Smooth muscle cell of the brain vasculature (primary cell): ENCODE measurements around the gene TMEM45B.
"Not testable (repeated sequence)": the region's sequence is repeated elsewhere in the genome, so short reads cannot be mapped to it uniquely, and the experiment has no call there.

Experiments
- DNase-seq: peaks from one replicate; pipeline ENCODE4 v3.0.0-alpha.2; 2012; ENCODE audit warnings: low read depth, low spot score

Gene TMEM45B

GRCh38 chr11:129815596-129816461 lies at the start of gene TMEM45B:
Gene TMEM45B, plus strand, starts transcription at chr11:129815848. Its CDS starts 36,635 bp downstream, at chr11:129852483.
- DNase-seq, result no peak

GRCh38 chr11:129766898-129767604 lies 48.6 kb upstream of the TMEM45B start:
- DNase-seq, result no peak

GRCh38 chr11:129767827-129768226 lies 47.8 kb upstream of the TMEM45B start:
- no peak for DNase-seq

- no peak for DNase-seq
Observed at GRCh38 chr11:129768356-129768755, 47.3 kb upstream of the TMEM45B start.

- no peak for DNase-seq
Observed at GRCh38 chr11:129769059-129769458, 46.6 kb upstream of the TMEM45B start.

GRCh38 chr11:129770993-129771392 lies 44.7 kb upstream of the TMEM45B start:
- DNase-seq, result no peak

- DNase-seq, result not testable (repeated sequence)
Observed at GRCh38 chr11:129771456-129771855, 44.2 kb upstream of the TMEM45B start.

GRCh38 chr11:129778877-129779276 lies 36.8 kb upstream of the TMEM45B start:
- DNase-seq, result no peak

GRCh38 chr11:129779342-129779741 lies 36.3 kb upstream of the TMEM45B start:
- DNase-seq, result no peak

GRCh38 chr11:129785383-129786111 lies 30.1 kb upstream of the TMEM45B start:
- no peak for DNase-seq

- not testable (repeated sequence) for DNase-seq
Observed at GRCh38 chr11:129786112-129786416, 29.6 kb upstream of the TMEM45B start.

GRCh38 chr11:129787532-129788155 lies 28.0 kb upstream of the TMEM45B start:
- no peak for DNase-seq

- DNase-seq, result no peak
Observed at GRCh38 chr11:129788278-129788677, 27.4 kb upstream of the TMEM45B start.

GRCh38 chr11:129790106-129790505 lies 25.5 kb upstream of the TMEM45B start:
- DNase-seq, result no peak

- no peak for DNase-seq
Observed at GRCh38 chr11:129791515-129791914, 24.1 kb upstream of the TMEM45B start.

GRCh38 chr11:129792663-129793062 lies 23.0 kb upstream of the TMEM45B start:
- DNase-seq, result no peak

- DNase-seq, result no peak
Observed at GRCh38 chr11:129795089-129795488, 20.6 kb upstream of the TMEM45B start.

- DNase-seq, result no peak
Observed at GRCh38 chr11:129798212-129798611, 17.4 kb upstream of the TMEM45B start.

- DNase-seq, result not testable (repeated sequence)
Observed at GRCh38 chr11:129800162-129800561, 15.5 kb upstream of the TMEM45B start.

- DNase-seq, result no peak
Observed at GRCh38 chr11:129800655-129801054, 15.0 kb upstream of the TMEM45B start.

GRCh38 chr11:129803533-129803932 lies 12.1 kb upstream of the TMEM45B start:
- DNase-seq, result no peak

GRCh38 chr11:129804012-129804411 lies 11.6 kb upstream of the TMEM45B start:
- DNase-seq, result no peak
